GM12878 (cell line): ENCODE data around the gene UNC119. TPM values are rescaled to one million over a fixed set of nuclear protein-coding genes. Genes with fewer than 3 reads are reported as not detected.

Experiments
- ATAC-seq: fragments of 200-7000 bp; cut with Tn5 transposase; 3 replicates; pipeline ENCODE4 v1.9.1; 2020; ENCODE audit warnings: mild to moderate bottlenecking, moderate library complexity
- BruUV-seq: library from RNA; stranded (reverse); fragments of 400-500 nt; replicated peaks from 2 replicates; lab custom pipeline; 2021; lab: Mats Ljungman, UMichigan
- CTCF ChIA-PET: fragments of 300-600 bp; sonication (Branson Sonifier 250); formaldehyde crosslinking; extraction: SDS; loops from one replicate; lab custom pipeline; 2021; ENCODE audit warnings: inconsistent platforms; lab: Yijun Ruan, JAX
- POLR2A ChIA-PET: fragments of 350-600 bp; formaldehyde crosslinking; extraction: SDS; loops from one replicate; lab custom pipeline; 2021; ENCODE audit warnings: inconsistent platforms; lab: Charles Lee
- RAD21 ChIA-PET: fragments of 300-600 bp; sonication (Branson Sonifier 250); formaldehyde crosslinking; loops from one replicate; lab custom pipeline; 2023; ENCODE audit warnings: antibody characterized with exemption; ENCODE audit not compliant: unreplicated experiment; lab: Charles Lee
- SMC1A ChIA-PET: fragments of 300-600 bp; sonication (Branson Sonifier 250); formaldehyde crosslinking; loops from one replicate; lab custom pipeline; 2023; ENCODE audit not compliant: unreplicated experiment, uncharacterized antibody; lab: Charles Lee
- DNase-seq: peaks from one replicate; pipeline ENCODE4 v3.0.0-alpha.2; 2011; ENCODE audit warnings: low read depth, low spot score
- FAIRE-seq: peaks from 3 replicates; lab custom pipeline; 2011; peaks lifted over from hg19 to GRCh38; lab: Jason Lieb, UNC
- H2AFZ ChIP-seq: 2 replicates; pipeline ENCODE4 v1.6.0; 2011; ENCODE audit warnings: low read depth, low read length, control low read depth; ENCODE audit not compliant: control insufficient read depth
- H3K27ac ChIP-seq: 2 replicates; pipeline ENCODE4 v1.5.1; 2011; ENCODE audit warnings: control low read depth; ENCODE audit not compliant: control insufficient read depth, insufficient read depth
- H3K27me3 ChIP-seq, 2 experiments: replicated peaks in 1 of 2; 2 replicates each; pipeline versions ENCODE4 v1.6.0 to v1.6.1; 2011; ENCODE audit warnings: low read length in 1 of 2; ENCODE audit not compliant: control insufficient read depth in 2 of 2, insufficient read depth in 2 of 2
- H3K36me3 ChIP-seq, 2 experiments: 2 replicates each; pipeline ENCODE4 v1.5.1; 2011; ENCODE audit warnings: low read length in 1 of 2; ENCODE audit not compliant: control insufficient read depth in 2 of 2, insufficient read depth in 2 of 2
- H3K4me1 ChIP-seq: 2 replicates; pipeline ENCODE4 v1.6.1; 2011; ENCODE audit warnings: mild to moderate bottlenecking, low read length, moderate library complexity, mixed read lengths; ENCODE audit not compliant: control insufficient read depth, insufficient read depth
- H3K4me2 ChIP-seq: 2 replicates; pipeline ENCODE4 v1.6.0; 2011; ENCODE audit warnings: control low read depth; ENCODE audit not compliant: control insufficient read depth, insufficient read depth
- H3K4me3 ChIP-seq: fragments of 200-600 bp; sonication (generic); 2 replicates; pipeline ENCODE4 v1.5.1; 2016
- H3K79me2 ChIP-seq: 2 replicates; pipeline ENCODE4 v1.6.0; 2011; ENCODE audit warnings: low read length; ENCODE audit not compliant: control insufficient read depth, insufficient read depth
- H3K9ac ChIP-seq: 2 replicates; pipeline ENCODE4 v1.8.0; 2011; ENCODE audit warnings: low read length, control low read depth, mixed read lengths; ENCODE audit not compliant: control insufficient read depth, insufficient read depth
- H3K9me3 ChIP-seq: replicated peaks from 3 replicates; pipeline ENCODE4 v1.5.1; 2011; ENCODE audit warnings: mild to moderate bottlenecking, low read length; ENCODE audit not compliant: control insufficient read depth, insufficient read depth
- H4K20me1 ChIP-seq: 2 replicates; pipeline ENCODE4 v1.6.0; 2011; ENCODE audit not compliant: control insufficient read depth, insufficient read depth
- CHD2 ChIP-seq: IDR thresholded peaks from 2 replicates; pipeline ENCODE4 v1.6.1; 2011; ENCODE audit warnings: low read depth, low read length, improper control_type of control experiment, borderline replicate concordance
- E4F1 ChIP-seq: fragments of 450-650 bp; IDR thresholded peaks from 2 replicates; pipeline ENCODE4 v1.6.1; 2018; ENCODE audit warnings: borderline replicate concordance, mild to moderate bottlenecking; ENCODE audit not compliant: partially characterized antibody
- ESRRA ChIP-seq: IDR thresholded peaks from 2 replicates; pipeline ENCODE4 v1.6.1; 2012; ENCODE audit warnings: mild to moderate bottlenecking, low read length, improper control_type of control experiment
- JUND ChIP-seq: IDR thresholded peaks from 2 replicates; pipeline ENCODE4 v1.6.1; 2012; ENCODE audit warnings: low read depth, mild to moderate bottlenecking, low read length, improper control_type of control experiment, moderate library complexity
- KLF5 ChIP-seq: fragments of 450-650 bp; IDR thresholded peaks from 2 replicates; pipeline ENCODE4 v1.6.1; 2014; ENCODE audit warnings: mild to moderate bottlenecking; ENCODE audit not compliant: partially characterized antibody
- LARP7 ChIP-seq: fragments of 450-650 bp; IDR thresholded peaks from 2 replicates; pipeline ENCODE4 v1.6.1; 2017; ENCODE audit warnings: mild to moderate bottlenecking
- NFIC ChIP-seq: IDR thresholded peaks from 2 replicates; pipeline ENCODE4 v1.6.1; 2012; ENCODE audit warnings: low read depth, mild to moderate bottlenecking, inconsistent platforms, low read length, moderate library complexity
- NFXL1 ChIP-seq: fragments of 450-650 bp; IDR thresholded peaks from 2 replicates; pipeline ENCODE4 v1.6.1; 2017; ENCODE audit warnings: antibody characterized with exemption, mild to moderate bottlenecking, borderline replicate concordance
- NKRF ChIP-seq: fragments of 450-650 bp; conservative IDR thresholded peaks from 2 replicates; pipeline ENCODE4 v1.6.1; 2017; ENCODE audit warnings: mild to moderate bottlenecking, moderate library complexity
- NR2C2 ChIP-seq: IDR thresholded peaks from 2 replicates; pipeline ENCODE4 v1.6.1; 2011; ENCODE audit warnings: borderline replicate concordance, low read depth; ENCODE audit not compliant: control insufficient read depth, insufficient read length
- POU2F2 ChIP-seq: IDR thresholded peaks from 3 replicates; pipeline ENCODE4 v1.6.1; 2011; ENCODE audit warnings: low read depth, mild to moderate bottlenecking, low read length, borderline replicate concordance
- RAD51 ChIP-seq: fragments of 450-650 bp; IDR thresholded peaks from 2 replicates; pipeline ENCODE4 v1.6.1; 2016; ENCODE audit warnings: moderate library complexity, mild to moderate bottlenecking, inconsistent platforms
- STAT3 ChIP-seq: IDR thresholded peaks from 2 replicates; pipeline ENCODE4 v1.6.1; 2011; ENCODE audit warnings: low read depth, low read length, improper control_type of control experiment
- ZNF622 ChIP-seq: fragments of 450-650 bp; IDR thresholded peaks from 2 replicates; pipeline ENCODE4 v1.6.1; 2017; ENCODE audit warnings: mild to moderate bottlenecking, inconsistent platforms
- WGBS: methylation state at CpG from one replicate; pipeline ENCODE4 v1.1.6; 2016; ENCODE audit warnings: low lambda C conversion rate; ENCODE audit not compliant: insufficient replicate concordance, insufficient coverage; ENCODE audit errors: missing lambda C conversion rate; 5-methylcytosine and 5-hydroxymethylcytosine counted together
- in situ Hi-C: fragments of 300-500 bp; cut with MboI; formaldehyde crosslinking; loops from 9 replicates; pipeline ENCODE4 v1.14.3; 2018; ENCODE audit warnings: mixed read lengths
- intact Hi-C: fragments of 100-400 bp; cut with micrococcal nuclease; formaldehyde crosslinking; loops from one replicate; pipeline ENCODE4 v1.14.2; 2022; ENCODE audit not compliant: unreplicated experiment
- polyA plus RNA-seq, 11 experiments: library from polyadenylated mRNA; depleted of rRNA in 4 of 11; unstranded in 6 of 11; stranded (reverse) in 5 of 11; fragments of >200 nt; fragmentation: Nextera tagmentation in 4 of 11; fragmentation: Illumina TruSeq in 1 of 11; extraction: Ambion mirVana in 4 of 11; extraction: Trizol in 1 of 11; gene quantifications; 1 replicate in 1 of 11; 2 replicates in 10 of 11; pipeline versions ENCODE4 v1.2.1 to v1.2.3, GENCODE V29; 2011 to 2016; ENCODE audit warnings: inconsistent platforms in 2 of 11, missing spikeins in 2 of 11, low read depth in 1 of 11
- total RNA-seq, 4 experiments: library from RNA; depleted of rRNA in 3 of 4; stranded (reverse); fragments of >200 nt in 3 of 4; fragmentation: Illumina TruSeq in 1 of 4; extraction: Trizol in 1 of 4; gene quantifications; 2 replicates each; pipeline versions ENCODE4 v1.2.1 to v1.2.3, GENCODE V29; 2013 to 2021
- TF ChIP-seq, protein P1 (sequence below): IDR thresholded peaks from 2 replicates; pipeline ENCODE4 v1.6.1; 2011; ENCODE audit warnings: mild to moderate bottlenecking, low read depth, low read length, moderate library complexity; ENCODE audit not compliant: insufficient replicate concordance
- TF ChIP-seq, protein P2 (sequence below), 3 experiments: IDR thresholded peaks in 2 of 3; conservative IDR thresholded peaks in 1 of 3; 2 replicates each; pipeline ENCODE4 v1.5.1; 2011; ENCODE audit warnings: low read depth in 3 of 3, low read length in 3 of 3, mild to moderate bottlenecking in 3 of 3, control low read depth in 2 of 3, moderate library complexity in 2 of 3, inconsistent platforms in 1 of 3, mixed read lengths in 1 of 3; ENCODE audit not compliant: control insufficient read depth in 2 of 3, insufficient read depth in 1 of 3; ENCODE audit errors: extremely low read depth in 1 of 3

The UNC119 gene
- total and polyA plus RNA-seq, 10 of the 15 experiments (the other 5 are each of a cell fraction or from before 2014, with no cell fraction given) = 2.7 to 436 (median 57.8) TPM

- no peak for FAIRE-seq
- Histone ChIP-seq H3K27ac (no peak overlapping the region), H3K9me3 (no peaks in the 10 kb centered on the region), H3K4me1 (no peaks in the 10 kb centered on the region; the same call in 1 of the 2 replicates), H3K9ac (no peak overlapping the region), H3K4me2 (no peak overlapping the region), H3K27me3 (no peaks in the 10 kb centered on the region), H4K20me1 (no peaks in the 10 kb centered on the region), H3K4me3 (no peak overlapping the region), H3K36me3 (no peaks in the 10 kb centered on the region), H2AFZ (no peak overlapping the region), H3K79me2 (no peaks in the 10 kb centered on the region)
- no peak for ATAC-seq
- SMC1A ChIA-PET = interaction anchor here (0.8 to 2.6 kb wide), 7 partner anchors 10 to 723 kb away, joined by 6 to 32 read pairs (median 10); no protein-coding TSS in a partner anchor
- POLR2A ChIA-PET = interaction anchor here (0.6 to 1.0 kb wide), 2 partner anchors 47 to 370 kb away, joined by 3 to 10 read pairs; no protein-coding TSS in a partner anchor
- WGBS = 96% methylated on average over 4 of the region's 4 CpGs
- CTCF ChIA-PET = interaction anchor here (0.6 to 13.9 kb wide), 14 partner anchors 8 to 1292 kb away, joined by 3 to 316 read pairs (median 4); no protein-coding TSS in a partner anchor
- DNase-seq = no peak
- in situ Hi-C loops = loop anchor here (10.0 kb wide), 1 partner anchor 167 kb away; the partner anchor contains the start of genes SARM1 and VTN
- intact Hi-C loops = loop anchor here (5.0 to 10.0 kb wide), 3 partner anchors 97 to 167 kb away; partner anchors contain the start of genes SARM1 and VTN
- no TSS peak for BruUV-seq
- RAD21 ChIA-PET = interaction anchor here (0.7 to 2.0 kb wide), 5 partner anchors 40 to 1120 kb away, joined by 3 to 26 read pairs (median 4); no protein-coding TSS in a partner anchor
- TF ChIP-seq, protein P1, sequence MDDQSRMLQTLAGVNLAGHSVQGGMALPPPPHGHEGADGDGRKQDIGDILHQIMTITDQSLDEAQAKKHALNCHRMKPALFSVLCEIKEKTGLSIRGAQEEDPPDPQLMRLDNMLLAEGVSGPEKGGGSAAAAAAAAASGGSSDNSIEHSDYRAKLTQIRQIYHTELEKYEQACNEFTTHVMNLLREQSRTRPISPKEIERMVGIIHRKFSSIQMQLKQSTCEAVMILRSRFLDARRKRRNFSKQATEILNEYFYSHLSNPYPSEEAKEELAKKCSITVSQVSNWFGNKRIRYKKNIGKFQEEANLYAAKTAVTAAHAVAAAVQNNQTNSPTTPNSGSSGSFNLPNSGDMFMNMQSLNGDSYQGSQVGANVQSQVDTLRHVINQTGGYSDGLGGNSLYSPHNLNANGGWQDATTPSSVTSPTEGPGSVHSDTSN = no peak
- TF ChIP-seq CHD2 (no peak), NR2C2 (no peak), ZNF622 (no peak), NFXL1 (no peak), LARP7 (no peak), NFIC (no peak), E4F1 (no peak), JUND (no peak), STAT3 (no peak), NKRF (no peak), RAD51 (no peak), ESRRA (no peak), KLF5 (no peak), POU2F2 (no peak)
- TF ChIP-seq, protein P2, sequence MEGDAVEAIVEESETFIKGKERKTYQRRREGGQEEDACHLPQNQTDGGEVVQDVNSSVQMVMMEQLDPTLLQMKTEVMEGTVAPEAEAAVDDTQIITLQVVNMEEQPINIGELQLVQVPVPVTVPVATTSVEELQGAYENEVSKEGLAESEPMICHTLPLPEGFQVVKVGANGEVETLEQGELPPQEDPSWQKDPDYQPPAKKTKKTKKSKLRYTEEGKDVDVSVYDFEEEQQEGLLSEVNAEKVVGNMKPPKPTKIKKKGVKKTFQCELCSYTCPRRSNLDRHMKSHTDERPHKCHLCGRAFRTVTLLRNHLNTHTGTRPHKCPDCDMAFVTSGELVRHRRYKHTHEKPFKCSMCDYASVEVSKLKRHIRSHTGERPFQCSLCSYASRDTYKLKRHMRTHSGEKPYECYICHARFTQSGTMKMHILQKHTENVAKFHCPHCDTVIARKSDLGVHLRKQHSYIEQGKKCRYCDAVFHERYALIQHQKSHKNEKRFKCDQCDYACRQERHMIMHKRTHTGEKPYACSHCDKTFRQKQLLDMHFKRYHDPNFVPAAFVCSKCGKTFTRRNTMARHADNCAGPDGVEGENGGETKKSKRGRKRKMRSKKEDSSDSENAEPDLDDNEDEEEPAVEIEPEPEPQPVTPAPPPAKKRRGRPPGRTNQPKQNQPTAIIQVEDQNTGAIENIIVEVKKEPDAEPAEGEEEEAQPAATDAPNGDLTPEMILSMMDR (IDR thresholded peaks at IDR 0.05 in 2 of 3, conservative IDR thresholded peaks at IDR 0.05 in 1 of 3; ENCODE audit: control insufficient read depth in 2 of 3, extremely low read depth in 1 of 3, insufficient read depth in 1 of 3, low read depth in 3 of 3, low read length in 3 of 3) = no peak
Measured at GRCh38 chr17:28541439-28541838, 11.0 kb downstream of the UNC119 start.
